ENCODE data around the gene EFCAB6. TPM values are rescaled to one million over a fixed set of nuclear protein-coding genes. Genes with fewer than 3 reads are reported as not detected.
"Not testable (repeated sequence)": the region's sequence is repeated elsewhere in the genome, so short reads cannot be mapped to it uniquely, and the experiment has no call there.

EFCAB6 gene
- total and polyA plus RNA-seq, 5 donors from 2014 or later = 0.18 to 0.77 (median 0.30) TPM; not detected in 2

DNA sequence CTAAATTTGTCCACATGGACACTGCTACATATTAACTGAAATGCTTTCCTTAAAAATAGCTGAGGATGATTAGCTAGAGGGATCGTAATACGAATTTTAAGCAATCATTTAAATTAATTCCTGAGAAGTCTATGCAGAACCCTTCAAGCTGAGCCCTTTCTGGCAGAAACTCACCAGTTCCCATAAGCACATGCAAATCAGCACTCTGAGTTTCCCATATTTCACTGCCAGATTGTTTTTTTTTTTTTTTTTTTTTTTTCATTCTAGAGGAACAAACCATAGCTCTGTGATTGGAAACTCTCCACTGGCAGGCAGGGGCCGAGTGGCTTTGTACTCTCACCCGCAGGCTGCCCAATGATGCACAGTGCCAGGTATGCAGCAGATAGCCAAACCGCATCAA is 145.6 kb downstream of the EFCAB6 start:
- peaks cover 8% of the 10 kb centered on the region for H3K27me3 Mint-ChIP-seq

DNA sequence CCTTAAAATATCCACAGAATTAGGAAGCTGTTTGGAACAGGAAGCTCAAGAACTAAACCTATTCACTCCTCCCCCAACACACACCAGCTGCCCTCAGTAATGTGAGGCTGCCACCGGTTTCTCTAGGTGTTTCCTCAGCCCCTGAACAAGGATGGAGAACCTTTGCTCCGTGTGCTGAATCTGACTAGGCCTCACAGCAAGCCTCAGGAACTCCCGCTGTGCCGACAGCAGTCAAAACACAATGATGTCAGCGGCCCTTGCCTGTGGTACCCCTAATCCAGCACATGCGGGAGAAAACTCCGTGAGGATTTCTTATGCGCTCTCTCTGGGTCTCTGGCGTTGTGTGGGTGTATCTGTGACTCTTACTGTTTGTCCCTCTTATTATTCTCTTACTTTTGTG is 153.3 kb downstream of the EFCAB6 start:
- peaks cover 0 to 4% (median 0%) of the 10 kb centered on the region in 7 donors for H3K9me3 Mint-ChIP-seq

More for the DNA sequence above, 145.6 kb downstream of the EFCAB6 start:
- Mint-ChIP-seq H3K27ac (no peak overlapping the region), H3K36me3 (no peaks in the 10 kb centered on the region), H3K4me3 (no peak overlapping the region), H3K9me3 (peaks cover 0 to 3% (median 0%) of the 10 kb centered on the region in 7 donors), H3K4me1 (no peaks in the 10 kb centered on the region)
- peaks cover 2% of the 10 kb centered on the region for H3K27me3 ChIP-seq (ENCODE audit: control insufficient read depth, insufficient read depth, low read length)
- ATAC-seq (ENCODE audit: low read depth in 2 of 2) = no peak
- no peak overlapping the region for H3K27ac ChIP-seq (ENCODE audit: insufficient read depth, low read length, poor library complexity, severe bottlenecking)
- H3K36me3 ChIP-seq (ENCODE audit: control insufficient read depth, insufficient read depth, low read length) = no peaks in the 10 kb centered on the region
- H3K4me1 ChIP-seq (ENCODE audit: control insufficient read depth, insufficient read depth, low read length, poor library complexity, severe bottlenecking) = no peaks in the 10 kb centered on the region
- DNase-seq = no peak
- H3K4me3 ChIP-seq (ENCODE audit: low read depth, low read length) = no peak overlapping the region
- no peaks in the 10 kb centered on the region for H3K9me3 ChIP-seq (ENCODE audit: control insufficient read depth in 2 of 2, low read length in 2 of 2)

DNA sequence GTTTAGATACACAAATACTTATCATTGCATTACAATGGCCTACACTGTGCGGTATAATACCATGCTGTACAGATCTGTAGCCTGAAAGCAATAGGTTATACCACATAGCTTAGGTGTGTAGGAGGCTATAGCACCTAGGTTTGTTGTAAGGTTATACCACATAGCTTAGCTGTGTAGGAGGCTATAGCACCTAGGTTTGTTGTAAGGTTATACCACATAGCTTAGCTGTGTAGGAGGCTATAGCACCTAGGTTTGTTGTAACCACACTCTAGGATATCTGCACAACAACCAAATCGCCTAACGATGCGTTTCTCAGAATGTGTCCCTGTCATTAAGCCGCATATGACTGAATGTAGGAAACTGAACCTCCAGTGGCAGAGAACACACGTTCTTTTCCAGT is 155.5 kb downstream of the EFCAB6 start:
- not testable (repeated sequence) for H3K27ac Mint-ChIP-seq; ATAC-seq (ENCODE audit: low read depth in 2 of 2); H3K4me1 Mint-ChIP-seq; DNase-seq; H3K9me3 ChIP-seq (ENCODE audit: control insufficient read depth in 2 of 2, low read length in 2 of 2); H3K27me3 ChIP-seq (ENCODE audit: control insufficient read depth, insufficient read depth, low read length); H3K36me3 Mint-ChIP-seq; H3K27ac ChIP-seq (ENCODE audit: insufficient read depth, low read length, poor library complexity, severe bottlenecking); H3K4me3 Mint-ChIP-seq; H3K4me3 ChIP-seq (ENCODE audit: low read depth, low read length); H3K9me3 Mint-ChIP-seq; H3K36me3 ChIP-seq (ENCODE audit: control insufficient read depth, insufficient read depth, low read length); H3K4me1 ChIP-seq (ENCODE audit: control insufficient read depth, insufficient read depth, low read length, poor library complexity, severe bottlenecking)
- peaks cover 15% of the 10 kb centered on the region for H3K27me3 Mint-ChIP-seq

More for the DNA sequence above, 153.3 kb downstream of the EFCAB6 start:
- no peak overlapping the region for H3K27ac Mint-ChIP-seq
- H3K27me3 Mint-ChIP-seq = peaks cover 9% of the 10 kb centered on the region
- no peak for ATAC-seq (ENCODE audit: low read depth in 2 of 2)
- Histone ChIP-seq H3K27ac (ENCODE audit: insufficient read depth, low read length, poor library complexity, severe bottlenecking) (no peak overlapping the region), H3K36me3 (ENCODE audit: control insufficient read depth, insufficient read depth, low read length) (no peaks in the 10 kb centered on the region), H3K4me3 (ENCODE audit: low read depth, low read length) (no peak overlapping the region), H3K4me1 (ENCODE audit: control insufficient read depth, insufficient read depth, low read length, poor library complexity, severe bottlenecking) (no peaks in the 10 kb centered on the region), H3K9me3 (ENCODE audit: control insufficient read depth in 2 of 2, low read length in 2 of 2) (no peaks in the 10 kb centered on the region), H3K27me3 (ENCODE audit: control insufficient read depth, insufficient read depth, low read length) (no peaks in the 10 kb centered on the region)
- no peaks in the 10 kb centered on the region for H3K36me3 Mint-ChIP-seq
- H3K4me3 Mint-ChIP-seq = no peak overlapping the region
- DNase-seq = no peak
- no peaks in the 10 kb centered on the region for H3K4me1 Mint-ChIP-seq

DNA sequence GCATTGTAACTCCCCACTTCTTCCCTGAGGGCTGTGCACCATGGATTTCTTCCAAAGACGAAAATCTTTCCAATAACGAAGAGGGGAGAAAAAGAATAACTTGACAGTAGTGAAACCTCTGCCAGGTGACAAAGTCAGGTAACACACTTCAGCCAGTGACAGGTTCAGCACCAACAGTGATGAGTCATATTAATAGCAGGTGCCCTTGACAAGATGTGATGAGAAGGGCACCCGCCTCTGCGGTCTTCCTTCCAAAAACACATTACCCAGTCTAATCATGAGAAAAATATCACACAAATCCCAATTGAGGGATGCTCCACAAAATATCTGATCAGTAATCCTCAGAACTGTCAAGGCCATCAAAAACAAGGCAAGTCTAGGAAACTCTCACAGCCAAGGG is 157.8 kb downstream of the EFCAB6 start:
- Histone ChIP-seq H3K27ac (ENCODE audit: insufficient read depth, low read length, poor library complexity, severe bottlenecking) (no peak overlapping the region), H3K27me3 (ENCODE audit: control insufficient read depth, insufficient read depth, low read length) (no peaks in the 10 kb centered on the region), H3K4me1 (ENCODE audit: control insufficient read depth, insufficient read depth, low read length, poor library complexity, severe bottlenecking) (no peaks in the 10 kb centered on the region), H3K36me3 (ENCODE audit: control insufficient read depth, insufficient read depth, low read length) (no peaks in the 10 kb centered on the region), H3K4me3 (ENCODE audit: low read depth, low read length) (no peak overlapping the region), H3K9me3 (ENCODE audit: control insufficient read depth in 2 of 2, low read length in 2 of 2) (peaks cover 0 to 6% of the 10 kb centered on the region in 2 experiments)
- Mint-ChIP-seq H3K4me3 (no peak overlapping the region), H3K9me3 (peaks cover 0 to 11% (median 3%) of the 10 kb centered on the region in 7 donors), H3K4me1 (no peaks in the 10 kb centered on the region), H3K27me3 (peaks cover 15% of the 10 kb centered on the region), H3K36me3 (no peaks in the 10 kb centered on the region), H3K27ac (no peak overlapping the region)
- ATAC-seq (ENCODE audit: low read depth in 2 of 2) (no peak), DNase-seq (no peak)

DNA sequence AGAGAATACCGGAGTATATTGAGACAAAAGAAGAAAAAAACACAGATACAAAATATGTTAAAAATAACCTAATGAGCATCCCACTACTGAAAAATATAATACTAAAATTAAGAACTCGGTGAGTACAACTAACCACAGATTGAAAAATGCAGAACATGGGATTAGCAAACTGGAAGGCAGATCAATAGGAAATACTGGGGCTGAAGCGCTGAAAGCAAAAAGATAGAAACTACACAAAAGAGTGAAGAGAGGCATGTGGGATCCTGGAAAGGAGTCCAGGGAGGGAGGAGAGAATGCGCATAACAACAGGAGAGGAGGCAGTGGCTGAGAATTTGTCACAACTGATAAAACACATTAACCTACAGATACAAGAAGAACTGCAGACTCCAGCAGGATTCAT is 159.3 kb downstream of the EFCAB6 start:
- no peak for DNase-seq
- Histone ChIP-seq H3K36me3 (ENCODE audit: control insufficient read depth, insufficient read depth, low read length) (no peaks in the 10 kb centered on the region), H3K4me3 (ENCODE audit: low read depth, low read length) (no peak overlapping the region), H3K27me3 (ENCODE audit: control insufficient read depth, insufficient read depth, low read length) (no peaks in the 10 kb centered on the region), H3K27ac (ENCODE audit: insufficient read depth, low read length, poor library complexity, severe bottlenecking) (no peak overlapping the region), H3K9me3 (ENCODE audit: control insufficient read depth in 2 of 2, low read length in 2 of 2) (peaks cover 0 to 6% of the 10 kb centered on the region in 2 experiments), H3K4me1 (ENCODE audit: control insufficient read depth, insufficient read depth, low read length, poor library complexity, severe bottlenecking) (no peaks in the 10 kb centered on the region)
- H3K4me1 Mint-ChIP-seq = no peaks in the 10 kb centered on the region
- no peaks in the 10 kb centered on the region for H3K36me3 Mint-ChIP-seq
- ATAC-seq (ENCODE audit: low read depth in 2 of 2) = no peak
- H3K4me3 Mint-ChIP-seq = no peak overlapping the region
- peaks cover 0 to 11% (median 3%) of the 10 kb centered on the region in 7 donors for H3K9me3 Mint-ChIP-seq
- H3K27me3 Mint-ChIP-seq = peaks cover 15% of the 10 kb centered on the region
- no peak overlapping the region for H3K27ac Mint-ChIP-seq

DNA sequence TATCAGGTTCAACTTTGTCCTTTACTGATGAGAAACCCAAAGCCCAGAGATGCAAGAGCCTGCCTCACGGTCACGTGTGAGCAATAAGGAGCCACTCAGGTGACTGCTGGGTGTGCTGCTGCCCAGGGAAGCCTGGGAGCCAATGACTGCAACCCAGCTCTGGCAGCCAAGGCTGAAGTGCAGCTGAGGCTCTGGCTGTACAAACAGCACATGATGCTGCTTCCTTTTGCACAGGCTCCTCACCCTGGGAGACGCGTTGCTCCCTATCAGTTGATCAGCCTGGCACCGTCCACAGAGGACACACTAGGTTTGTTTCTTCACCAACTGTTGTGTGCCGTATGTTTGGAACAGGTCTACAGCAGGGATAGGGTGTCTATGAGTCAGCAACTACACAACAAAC is 168.7 kb downstream of the EFCAB6 start:
- no peaks in the 10 kb centered on the region for H3K27me3 ChIP-seq (ENCODE audit: control insufficient read depth, insufficient read depth, low read length)
- peaks cover 5% of the 10 kb centered on the region for H3K36me3 Mint-ChIP-seq
- no peak overlapping the region for H3K27ac ChIP-seq (ENCODE audit: insufficient read depth, low read length, poor library complexity, severe bottlenecking)
- DNase-seq (no peak), ATAC-seq (ENCODE audit: low read depth in 2 of 2) (no peak)
- H3K4me1 ChIP-seq (ENCODE audit: control insufficient read depth, insufficient read depth, low read length, poor library complexity, severe bottlenecking) = no peaks in the 10 kb centered on the region
- H3K9me3 ChIP-seq (ENCODE audit: control insufficient read depth in 2 of 2, low read length in 2 of 2) = peaks cover 0 to 8% of the 10 kb centered on the region in 2 experiments
- no peaks in the 10 kb centered on the region for H3K4me1 Mint-ChIP-seq
- H3K27me3 Mint-ChIP-seq = peaks cover 11% of the 10 kb centered on the region
- no peak overlapping the region for H3K4me3 Mint-ChIP-seq
- H3K36me3 ChIP-seq (ENCODE audit: control insufficient read depth, insufficient read depth, low read length) = no peaks in the 10 kb centered on the region
- no peak overlapping the region for H3K4me3 ChIP-seq (ENCODE audit: low read depth, low read length)
- H3K9me3 Mint-ChIP-seq = peaks cover 0 to 20% (median 8%) of the 10 kb centered on the region in 7 donors
- no peak overlapping the region for H3K27ac Mint-ChIP-seq

DNA sequence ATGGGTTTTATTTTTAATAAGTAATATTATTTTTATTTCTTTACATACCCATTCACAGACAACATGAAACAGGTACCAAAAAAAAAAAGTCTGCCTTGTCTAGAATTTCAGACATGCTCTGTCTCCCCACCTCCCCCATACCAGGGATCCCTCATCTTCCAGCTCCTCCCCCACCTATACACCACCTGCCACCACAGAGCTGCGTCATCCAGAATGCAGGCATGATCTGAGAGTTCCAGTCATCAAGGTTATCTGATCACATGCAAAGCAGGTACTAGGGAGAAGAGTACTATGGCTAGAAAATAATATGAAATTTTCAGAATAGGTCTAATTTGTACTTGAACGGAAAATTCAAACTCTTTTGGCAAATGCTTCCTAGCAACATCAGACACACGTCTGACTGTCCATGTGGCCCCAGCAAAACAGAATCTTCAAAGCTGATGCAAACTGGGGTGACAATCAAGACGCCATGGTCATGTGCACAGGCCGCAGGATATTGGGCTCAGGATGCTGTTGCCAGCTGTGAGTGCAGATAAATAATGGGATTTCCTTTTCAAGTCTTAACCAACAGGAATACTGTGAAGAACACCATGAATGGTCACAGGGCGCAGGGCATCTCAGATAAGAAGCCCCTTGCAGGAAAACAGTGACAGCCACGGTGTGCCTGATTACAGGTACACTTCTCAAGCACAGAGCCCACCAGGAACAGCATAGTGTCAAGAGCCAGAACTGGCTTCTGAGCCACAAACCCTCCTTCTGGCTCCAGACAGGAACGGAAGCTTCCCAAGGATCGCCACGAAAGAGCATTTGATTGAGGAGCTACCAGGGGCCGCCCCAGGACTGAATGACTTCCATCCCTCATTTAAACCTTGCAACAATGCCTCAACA is 169.5 kb downstream of the EFCAB6 start:
- H3K9me3 ChIP-seq (ENCODE audit: control insufficient read depth in 2 of 2, low read length in 2 of 2) = peaks cover 0 to 8% of the 10 kb centered on the region in 2 experiments
- Mint-ChIP-seq H3K27me3 (peaks cover 11% of the 10 kb centered on the region), H3K4me3 (no peak overlapping the region), H3K9me3 (peaks cover 0 to 20% (median 8%) of the 10 kb centered on the region in 7 donors), H3K36me3 (peaks cover 5% of the 10 kb centered on the region), H3K4me1 (no peaks in the 10 kb centered on the region), H3K27ac (no peak overlapping the region)
- ATAC-seq (ENCODE audit: low read depth in 2 of 2) = no peak
- DNase-seq = no peak
- H3K4me3 ChIP-seq (ENCODE audit: low read depth, low read length) = no peak overlapping the region
- no peaks in the 10 kb centered on the region for H3K27me3 ChIP-seq (ENCODE audit: control insufficient read depth, insufficient read depth, low read length)
- H3K4me1 ChIP-seq (ENCODE audit: control insufficient read depth, insufficient read depth, low read length, poor library complexity, severe bottlenecking) = no peaks in the 10 kb centered on the region
- H3K27ac ChIP-seq (ENCODE audit: insufficient read depth, low read length, poor library complexity, severe bottlenecking) = no peak overlapping the region
- H3K36me3 ChIP-seq (ENCODE audit: control insufficient read depth, insufficient read depth, low read length) = no peaks in the 10 kb centered on the region

Data from CD4-positive, CD25-positive, alpha-beta regulatory T cell (primary cell).